Neutrophil (primary cell): ENCODE results near the gene TTC9B.

ENCODE experiments used
- H3K27ac ChIP-seq: fragments of 200-600 bp; sonication (generic); 2 replicates; pipeline ENCODE4 v1.5.1; 2016; ENCODE audit warnings: mild to moderate bottlenecking, moderate library complexity
- H3K27me3 ChIP-seq: fragments of 200-600 bp; sonication (generic); 2 replicates; pipeline ENCODE4 v1.6.0; 2016; ENCODE audit warnings: mild to moderate bottlenecking
- H3K36me3 ChIP-seq: fragments of 200-600 bp; sonication (generic); 2 replicates; pipeline ENCODE4 v1.5.1; 2017
- H3K4me1 ChIP-seq, 2 experiments: fragments of 200-600 bp in 1 of 2; sonication (generic) in 1 of 2; 1 replicate in 1 of 2; 2 replicates in 1 of 2; pipeline versions ENCODE4 v1.5.1 to v1.6.1; 2013 to 2016; ENCODE audit warnings: low read depth in 1 of 2, low read length in 1 of 2, mild to moderate bottlenecking in 1 of 2, moderate library complexity in 1 of 2; ENCODE audit not compliant: control insufficient read depth in 1 of 2, insufficient read depth in 1 of 2
- H3K4me3 ChIP-seq, 2 experiments: fragments of 200-600 bp in 1 of 2; sonication (generic) in 1 of 2; 1 replicate in 1 of 2; 2 replicates in 1 of 2; pipeline ENCODE4 v1.5.1; 2013 to 2016; ENCODE audit warnings: low read depth in 1 of 2, low read length in 1 of 2, mild to moderate bottlenecking in 1 of 2, moderate library complexity in 1 of 2
- H3K9me3 ChIP-seq: fragments of 200-600 bp; sonication (generic); 2 replicates; pipeline ENCODE4 v1.5.1; 2016
- TF ChIP-seq, protein P1 (sequence below): fragments of 200-600 bp; sonication (generic); IDR thresholded peaks from 2 replicates; pipeline ENCODE4 v1.5.1; 2016; ENCODE audit warnings: antibody characterized with exemption

TTC9B gene

DNA sequence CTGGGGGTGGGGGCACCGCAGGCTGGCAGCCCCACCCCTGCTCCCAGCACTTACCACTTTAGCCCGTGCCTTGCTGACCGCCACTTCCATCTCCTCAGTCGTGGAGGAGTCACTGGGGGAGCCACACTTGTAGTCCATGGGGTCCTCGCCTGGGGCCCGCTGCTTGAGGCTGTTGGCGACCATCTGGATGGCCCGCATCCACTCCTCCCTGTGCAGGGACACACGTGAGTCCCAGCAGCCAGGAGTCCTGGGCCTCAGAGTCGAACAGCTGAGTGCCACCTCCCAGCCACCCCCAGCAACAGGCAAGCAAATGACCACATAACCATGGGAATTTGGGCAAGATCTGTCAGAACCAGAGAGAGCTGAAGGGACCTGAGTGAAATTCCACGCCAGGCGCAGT is 24.3 kb upstream of the TTC9B start:
- Histone ChIP-seq H3K27me3 (no peaks in the 10 kb centered on the region), H3K4me3 (no peak overlapping the region), H3K4me1 (no peaks in the 10 kb centered on the region), H3K27ac (no peak overlapping the region), H3K9me3 (no peaks in the 10 kb centered on the region), H3K36me3 (peaks cover 52% of the 10 kb centered on the region)
- TF ChIP-seq, protein P1, sequence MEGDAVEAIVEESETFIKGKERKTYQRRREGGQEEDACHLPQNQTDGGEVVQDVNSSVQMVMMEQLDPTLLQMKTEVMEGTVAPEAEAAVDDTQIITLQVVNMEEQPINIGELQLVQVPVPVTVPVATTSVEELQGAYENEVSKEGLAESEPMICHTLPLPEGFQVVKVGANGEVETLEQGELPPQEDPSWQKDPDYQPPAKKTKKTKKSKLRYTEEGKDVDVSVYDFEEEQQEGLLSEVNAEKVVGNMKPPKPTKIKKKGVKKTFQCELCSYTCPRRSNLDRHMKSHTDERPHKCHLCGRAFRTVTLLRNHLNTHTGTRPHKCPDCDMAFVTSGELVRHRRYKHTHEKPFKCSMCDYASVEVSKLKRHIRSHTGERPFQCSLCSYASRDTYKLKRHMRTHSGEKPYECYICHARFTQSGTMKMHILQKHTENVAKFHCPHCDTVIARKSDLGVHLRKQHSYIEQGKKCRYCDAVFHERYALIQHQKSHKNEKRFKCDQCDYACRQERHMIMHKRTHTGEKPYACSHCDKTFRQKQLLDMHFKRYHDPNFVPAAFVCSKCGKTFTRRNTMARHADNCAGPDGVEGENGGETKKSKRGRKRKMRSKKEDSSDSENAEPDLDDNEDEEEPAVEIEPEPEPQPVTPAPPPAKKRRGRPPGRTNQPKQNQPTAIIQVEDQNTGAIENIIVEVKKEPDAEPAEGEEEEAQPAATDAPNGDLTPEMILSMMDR: no peak

DNA sequence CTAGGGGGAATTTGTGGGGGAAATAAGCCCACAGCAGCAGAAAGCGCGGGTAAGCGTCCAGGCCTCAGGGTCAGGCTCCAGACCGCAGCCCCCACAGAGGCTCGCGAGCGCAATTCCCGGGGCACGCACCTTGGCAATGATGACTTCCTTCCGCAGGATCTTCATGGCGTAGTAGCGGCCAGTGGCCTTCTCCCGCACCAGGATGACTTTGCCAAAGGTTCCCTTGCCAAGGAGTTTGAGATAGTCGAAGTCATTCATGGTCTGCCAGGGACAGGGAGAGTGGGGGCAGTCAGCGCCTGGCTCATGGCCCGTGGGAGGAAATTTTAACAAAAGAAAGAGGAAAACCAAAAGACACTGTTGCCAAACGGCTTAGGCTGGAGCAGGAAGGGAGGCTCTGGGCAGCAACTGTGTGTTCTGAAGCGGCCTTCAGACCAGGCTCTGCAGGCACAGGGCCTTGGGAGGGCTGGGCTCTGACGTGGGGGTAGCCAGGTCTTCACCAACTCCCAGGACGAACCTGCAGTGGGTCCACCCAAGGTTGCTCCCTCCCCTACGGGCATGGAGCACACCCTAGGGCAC is 23.7 kb upstream of the TTC9B start:
- H3K9me3 ChIP-seq: no peaks in the 10 kb centered on the region
- H3K4me1 ChIP-seq: no peaks in the 10 kb centered on the region
- H3K27ac ChIP-seq: no peak overlapping the region
- no peaks in the 10 kb centered on the region for H3K27me3 ChIP-seq
- no peak overlapping the region for H3K4me3 ChIP-seq
- peaks cover 58% of the 10 kb centered on the region for H3K36me3 ChIP-seq
- TF ChIP-seq, protein P1: no peak

DNA sequence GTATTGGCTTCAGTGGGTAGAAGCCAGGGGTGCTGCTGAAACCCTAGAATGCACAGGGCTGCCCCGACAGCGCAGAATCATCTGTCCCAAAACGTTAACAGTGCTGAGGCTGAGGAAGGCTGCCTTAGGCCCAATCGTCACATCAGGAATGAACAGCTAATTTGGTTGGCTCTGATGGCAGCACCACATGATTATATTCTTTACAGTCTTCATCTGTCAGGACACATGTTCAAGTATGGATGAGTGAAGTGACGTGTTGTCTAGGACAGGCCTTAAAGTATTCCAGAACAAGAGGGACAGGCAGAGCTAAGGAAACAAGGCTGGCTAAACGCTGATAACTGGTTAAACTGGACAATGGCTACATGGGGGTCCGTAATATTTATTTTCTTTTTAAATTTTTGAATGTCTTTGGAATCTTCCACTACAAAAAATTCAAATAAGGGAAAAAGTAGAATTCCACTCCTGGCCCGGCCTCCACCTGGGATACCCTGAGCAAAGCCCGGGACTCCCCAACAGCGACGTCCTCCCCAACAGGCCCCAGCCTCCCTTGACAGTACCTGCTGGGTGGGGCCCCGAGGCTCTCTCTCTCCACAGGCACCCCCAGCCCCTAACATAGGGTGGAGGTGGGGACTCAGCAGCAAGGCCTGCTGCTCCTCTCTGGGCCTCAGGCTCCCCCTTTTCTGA is 23.1 kb upstream of the TTC9B start:
- H3K36me3 ChIP-seq: peaks cover 64% of the 10 kb centered on the region
- no peak overlapping the region for H3K4me3 ChIP-seq
- no peaks in the 10 kb centered on the region for H3K27me3 ChIP-seq
- no peak overlapping the region for H3K27ac ChIP-seq
- H3K4me1 ChIP-seq: no peaks in the 10 kb centered on the region
- no peaks in the 10 kb centered on the region for H3K9me3 ChIP-seq
- TF ChIP-seq, protein P1: no peak

DNA sequence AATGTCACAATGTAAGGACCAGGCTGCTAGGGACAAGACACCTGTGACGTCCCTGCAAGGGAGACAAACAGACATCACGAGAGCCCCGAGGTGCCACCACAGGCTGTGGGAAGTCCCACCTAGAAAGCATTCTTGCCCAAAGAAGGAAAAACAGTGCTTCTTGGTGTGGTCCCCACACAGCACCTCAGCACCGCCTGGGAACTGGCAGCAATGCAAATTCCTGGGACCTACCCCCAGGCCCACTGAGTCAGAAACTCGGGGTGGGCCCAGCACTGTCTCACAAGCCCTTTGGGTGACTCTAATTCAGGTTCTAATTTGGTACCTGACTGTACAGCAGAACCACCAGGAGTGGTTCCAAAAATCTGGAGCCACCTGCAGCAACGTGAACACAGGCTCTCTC is 22.1 kb upstream of the TTC9B start:
- Histone ChIP-seq H3K4me3 (no peak overlapping the region), H3K27ac (no peak overlapping the region), H3K36me3 (peaks cover 74% of the 10 kb centered on the region), H3K27me3 (no peaks in the 10 kb centered on the region), H3K4me1 (no peaks in the 10 kb centered on the region), H3K9me3 (no peaks in the 10 kb centered on the region)
- TF ChIP-seq, protein P1: no peak

DNA sequence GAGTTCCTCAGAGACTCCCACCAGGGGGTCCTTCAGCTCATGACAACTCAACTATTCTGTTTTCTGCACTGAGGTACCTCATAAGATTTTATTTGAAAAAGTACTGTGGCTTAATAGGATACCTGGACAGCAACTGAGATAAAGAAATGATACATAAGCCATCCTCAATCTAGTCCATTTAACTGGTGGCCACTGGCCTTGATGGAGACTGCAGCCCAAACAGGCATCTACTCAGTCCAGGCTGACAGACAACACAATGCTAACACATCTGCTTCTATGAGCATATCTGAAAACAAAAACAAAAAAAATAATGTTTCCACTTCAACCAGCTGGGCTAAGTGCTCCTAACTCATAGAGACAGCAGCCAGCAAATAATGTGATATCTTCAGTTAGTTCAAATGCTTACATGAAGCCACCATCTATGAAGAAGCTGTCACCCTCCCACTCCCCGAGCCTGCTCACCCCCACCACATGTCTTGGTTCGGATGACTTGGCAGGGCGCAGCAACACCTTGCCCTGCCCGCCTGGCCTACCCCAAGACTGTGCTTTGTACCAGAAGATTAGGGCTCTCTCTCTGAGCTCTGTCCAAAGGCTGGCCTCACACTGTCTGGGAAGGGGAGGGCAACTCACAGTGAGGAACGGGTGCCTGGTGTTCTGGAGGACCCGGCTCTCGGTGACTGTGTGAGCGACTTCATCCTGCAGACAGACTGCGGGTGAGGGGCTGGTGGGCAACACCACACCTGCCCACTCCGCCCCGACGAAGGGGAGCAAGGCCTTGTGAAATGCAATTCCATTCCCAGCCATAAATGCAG is 21.4 kb upstream of the TTC9B start:
- TF ChIP-seq, protein P1: no peak
- Histone ChIP-seq H3K9me3 (no peaks in the 10 kb centered on the region), H3K27me3 (no peaks in the 10 kb centered on the region), H3K4me1 (no peaks in the 10 kb centered on the region), H3K4me3 (no peak overlapping the region), H3K27ac (no peak overlapping the region), H3K36me3 (peaks cover 81% of the 10 kb centered on the region)
